H1 (cell line): Measurements from ENCODE around the gene LITAFD.

Experiments used
- BRCA1 ChIP-seq: IDR thresholded peaks from 2 replicates; pipeline ENCODE4 v1.6.1; 2012; ENCODE audit warnings: low read depth, low read length, improper control_type of control experiment
- JUN ChIP-seq: IDR thresholded peaks from 2 replicates; pipeline ENCODE4 v1.6.1; 2011; ENCODE audit warnings: low read depth, mild to moderate bottlenecking, improper control_type of control experiment, low read length
- POLR2A ChIP-seq, 2 experiments: IDR thresholded peaks; 1 replicate in 1 of 2; 2 replicates in 1 of 2; pipeline ENCODE4 v1.6.1; 2011; ENCODE audit warnings: low read depth in 2 of 2, low read length in 2 of 2, mild to moderate bottlenecking in 2 of 2; ENCODE audit errors: control extremely low read depth in 1 of 2
- TF ChIP-seq, protein P1 (sequence below), 3 experiments: IDR thresholded peaks; 1 replicate in 2 of 3; 2 replicates in 1 of 3; pipeline versions ENCODE4 v1.5.1 to v1.6.1; 2011; ENCODE audit warnings: low read length in 3 of 3, mild to moderate bottlenecking in 3 of 3, inconsistent platforms in 2 of 3, low read depth in 1 of 3, moderate library complexity in 1 of 3; ENCODE audit not compliant: insufficient read depth in 1 of 3; ENCODE audit errors: control extremely low read depth in 1 of 3

DNA sequence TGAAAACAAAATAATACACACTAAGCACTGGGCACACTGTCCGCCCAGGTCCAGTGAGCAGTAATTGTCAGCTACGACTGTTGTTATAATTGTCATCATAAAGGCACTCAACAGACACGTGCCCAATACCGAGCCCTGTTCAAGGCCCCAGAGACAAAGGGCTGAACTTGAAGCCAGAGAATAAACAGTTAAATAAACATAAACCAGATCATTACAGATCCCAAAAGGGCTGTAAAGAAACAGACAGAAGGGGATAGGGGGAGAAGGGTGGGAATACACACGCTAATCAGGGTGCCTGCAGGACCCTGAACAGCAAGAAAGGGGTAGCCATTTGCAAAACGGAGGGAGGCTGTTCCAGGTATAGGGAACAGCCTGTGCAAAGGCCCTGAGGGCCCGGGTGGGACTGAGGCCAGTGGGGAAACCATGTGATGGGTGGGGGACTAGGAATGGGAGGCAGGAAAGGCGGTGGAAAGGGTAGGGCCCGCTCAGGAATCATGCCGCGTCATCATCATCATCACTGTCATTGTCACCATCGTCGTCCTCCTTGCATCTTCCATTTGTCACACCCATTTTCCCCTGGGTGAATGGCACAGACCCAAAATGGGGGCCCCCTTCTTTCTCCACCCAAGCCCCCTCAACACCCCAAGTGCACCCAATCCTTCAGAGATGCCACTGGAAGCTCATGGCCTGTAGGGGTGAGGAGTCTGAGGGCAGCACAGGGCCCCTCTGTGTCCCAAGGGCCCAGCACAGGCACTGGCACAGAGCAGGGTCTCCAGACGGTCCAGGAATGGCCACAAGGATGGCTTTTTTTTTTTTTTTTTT, 19.6 kb upstream of the LITAFD start:
- TF ChIP-seq POLR2A (IDR thresholded peaks at IDR 0.05; ENCODE audit: control extremely low read depth in 1 of 2, low read depth in 2 of 2, low read length in 2 of 2), result no peak
- TF ChIP-seq, protein P1, sequence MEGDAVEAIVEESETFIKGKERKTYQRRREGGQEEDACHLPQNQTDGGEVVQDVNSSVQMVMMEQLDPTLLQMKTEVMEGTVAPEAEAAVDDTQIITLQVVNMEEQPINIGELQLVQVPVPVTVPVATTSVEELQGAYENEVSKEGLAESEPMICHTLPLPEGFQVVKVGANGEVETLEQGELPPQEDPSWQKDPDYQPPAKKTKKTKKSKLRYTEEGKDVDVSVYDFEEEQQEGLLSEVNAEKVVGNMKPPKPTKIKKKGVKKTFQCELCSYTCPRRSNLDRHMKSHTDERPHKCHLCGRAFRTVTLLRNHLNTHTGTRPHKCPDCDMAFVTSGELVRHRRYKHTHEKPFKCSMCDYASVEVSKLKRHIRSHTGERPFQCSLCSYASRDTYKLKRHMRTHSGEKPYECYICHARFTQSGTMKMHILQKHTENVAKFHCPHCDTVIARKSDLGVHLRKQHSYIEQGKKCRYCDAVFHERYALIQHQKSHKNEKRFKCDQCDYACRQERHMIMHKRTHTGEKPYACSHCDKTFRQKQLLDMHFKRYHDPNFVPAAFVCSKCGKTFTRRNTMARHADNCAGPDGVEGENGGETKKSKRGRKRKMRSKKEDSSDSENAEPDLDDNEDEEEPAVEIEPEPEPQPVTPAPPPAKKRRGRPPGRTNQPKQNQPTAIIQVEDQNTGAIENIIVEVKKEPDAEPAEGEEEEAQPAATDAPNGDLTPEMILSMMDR (IDR thresholded peaks at IDR 0.05; ENCODE audit: control extremely low read depth in 1 of 3, insufficient read depth in 1 of 3, low read depth in 1 of 3, low read length in 3 of 3), result no peak
- no peak for TF ChIP-seq BRCA1
- no peak for TF ChIP-seq JUN
